Transverse colon (tissue), 4 donors: Measurements from ENCODE around the gene CPAMD8. TPM values are rescaled to one million over a fixed set of nuclear protein-coding genes. Genes with fewer than 3 reads are reported as not detected.

Experiments
- DNase-seq: peaks from one replicate; pipeline ENCODE4 v3.0.0-alpha.2; 2019
- H3K27ac ChIP-seq, 4 donors: fragments of 200-600 bp; sonication (generic); 2 replicates each; pipeline ENCODE4 v1.5.1; 2016 to 2018; ENCODE audit warnings: inconsistent platforms in 4 of 4
- H3K27me3 ChIP-seq: fragments of 200-600 bp; sonication (generic); 2 replicates; pipeline ENCODE4 v1.5.1; 2017; ENCODE audit warnings: inconsistent platforms
- H3K36me3 ChIP-seq, 4 donors: fragments of 200-600 bp; sonication (generic); 2 replicates each; pipeline ENCODE4 v1.5.1; 2017 to 2019; ENCODE audit warnings: inconsistent platforms in 4 of 4
- H3K4me1 ChIP-seq, 4 donors: fragments of 200-600 bp; sonication (generic); 2 replicates each; pipeline ENCODE4 v1.5.1; 2017 to 2020; ENCODE audit warnings: inconsistent platforms in 4 of 4
- H3K4me3 ChIP-seq, 4 donors: fragments of 200-600 bp; sonication (generic); 1 replicate in 1 of 4; 2 replicates in 3 of 4; pipeline versions ENCODE4 v1.5.1 to v1.6.1; 2017 to 2019; ENCODE audit warnings: inconsistent platforms in 4 of 4
- H3K9me3 ChIP-seq, 2 donors: fragments of 200-600 bp; sonication (generic); 2 replicates each; pipeline ENCODE4 v1.5.1; 2017 to 2019; ENCODE audit warnings: inconsistent platforms in 2 of 2
- EP300 ChIP-seq: sonication (generic); formaldehyde crosslinking; IDR thresholded peaks from one replicate; pipeline ENCODE4 v1.6.1; 2017; ENCODE audit warnings: antibody characterized with exemption, low read depth
- POLR2A ChIP-seq: fragments of 450-650 bp; IDR thresholded peaks from one replicate; pipeline ENCODE4 v1.6.1; 2016; ENCODE audit warnings: antibody characterized with exemption, mild to moderate bottlenecking, moderate library complexity
- POLR2AphosphoS5 ChIP-seq, 3 donors: sonication (generic); formaldehyde crosslinking; IDR thresholded peaks; one replicate each; pipeline ENCODE4 v1.6.1; 2016; ENCODE audit warnings: antibody characterized with exemption in 3 of 3
- WGBS, 2 donors: methylation state at CpG; one replicate each; pipeline ENCODE4 v1.1.5; 2018; ENCODE audit warnings: low coverage in 1 of 2; 5-methylcytosine and 5-hydroxymethylcytosine counted together
- in situ Hi-C, 4 donors: fragments of 200-750 bp; cut with MboI; loops; one replicate each; pipeline versions ENCODE4 v1.15.0 to v1.15.1; 2017; ENCODE audit warnings: low sequenced_read_pairs in 3 of 4, low pct_ligation_motif_present in 1 of 4, low pct_unique_long_range_greater_than_20kb in 1 of 4
- intact Hi-C: fragments of 100-400 bp; cut with DNase I; formaldehyde crosslinking; loops from one replicate; pipeline ENCODE4 v1.15.1; 2023; ENCODE audit warnings: low total_unique reads
- total RNA-seq, 4 donors: library from RNA; depleted of rRNA; stranded (reverse); fragments of >200 nt; gene quantifications; one replicate each; pipeline ENCODE4 v1.1.0, GENCODE V29; 2016
- TF ChIP-seq, protein P1 (sequence below), 5 experiments: fragments of 200-600 bp in 3 of 5; fragments of 450-650 bp in 2 of 5; sonication (generic) in 3 of 5; IDR thresholded peaks; 1 replicate in 2 of 5; 2 replicates in 3 of 5; pipeline ENCODE4 v1.5.1; 2016 to 2017; ENCODE audit warnings: antibody characterized with exemption in 5 of 5, inconsistent platforms in 3 of 5, mild to moderate bottlenecking in 2 of 5, moderate library complexity in 1 of 5

CPAMD8 gene
- total RNA-seq, 4 donors from 2014 or later, result 1.4 to 20.9 (median 7.7) TPM

GRCh38 chr19:16896146-16897028 is 130.2 kb downstream of the CPAMD8 start:
- intact Hi-C loops (no loop called here), in situ Hi-C loops (no loop called here)
- Histone ChIP-seq H3K4me3 (peak overlapping the region; percentile 43 to 57 (median 44)), H3K27me3 (no peaks in the 10 kb centered on the region), H3K27ac (peak overlapping the region; percentile 72 to 80 (median 78)), H3K4me1 (peaks cover 0 to 30% (median 11%) of the 10 kb centered on the region in 4 donors), H3K36me3 (no peaks in the 10 kb centered on the region), H3K9me3 (no peaks in the 10 kb centered on the region)
- WGBS, 2 donors, result 2% methylated on average over 32 of the region's 66 CpGs; no CpG with 5 or more reads in 1 of the 2 donors
- TF ChIP-seq POLR2A (peak; percentile 65), EP300 (no peak), POLR2AphosphoS5 (IDR thresholded peaks at IDR 0.05) (peak; percentile 44 to 60 (median 47))
- TF ChIP-seq, protein P1, sequence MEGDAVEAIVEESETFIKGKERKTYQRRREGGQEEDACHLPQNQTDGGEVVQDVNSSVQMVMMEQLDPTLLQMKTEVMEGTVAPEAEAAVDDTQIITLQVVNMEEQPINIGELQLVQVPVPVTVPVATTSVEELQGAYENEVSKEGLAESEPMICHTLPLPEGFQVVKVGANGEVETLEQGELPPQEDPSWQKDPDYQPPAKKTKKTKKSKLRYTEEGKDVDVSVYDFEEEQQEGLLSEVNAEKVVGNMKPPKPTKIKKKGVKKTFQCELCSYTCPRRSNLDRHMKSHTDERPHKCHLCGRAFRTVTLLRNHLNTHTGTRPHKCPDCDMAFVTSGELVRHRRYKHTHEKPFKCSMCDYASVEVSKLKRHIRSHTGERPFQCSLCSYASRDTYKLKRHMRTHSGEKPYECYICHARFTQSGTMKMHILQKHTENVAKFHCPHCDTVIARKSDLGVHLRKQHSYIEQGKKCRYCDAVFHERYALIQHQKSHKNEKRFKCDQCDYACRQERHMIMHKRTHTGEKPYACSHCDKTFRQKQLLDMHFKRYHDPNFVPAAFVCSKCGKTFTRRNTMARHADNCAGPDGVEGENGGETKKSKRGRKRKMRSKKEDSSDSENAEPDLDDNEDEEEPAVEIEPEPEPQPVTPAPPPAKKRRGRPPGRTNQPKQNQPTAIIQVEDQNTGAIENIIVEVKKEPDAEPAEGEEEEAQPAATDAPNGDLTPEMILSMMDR (IDR thresholded peaks at IDR 0.05), result no peak
- peak; percentile 37 for DNase-seq

DNA sequence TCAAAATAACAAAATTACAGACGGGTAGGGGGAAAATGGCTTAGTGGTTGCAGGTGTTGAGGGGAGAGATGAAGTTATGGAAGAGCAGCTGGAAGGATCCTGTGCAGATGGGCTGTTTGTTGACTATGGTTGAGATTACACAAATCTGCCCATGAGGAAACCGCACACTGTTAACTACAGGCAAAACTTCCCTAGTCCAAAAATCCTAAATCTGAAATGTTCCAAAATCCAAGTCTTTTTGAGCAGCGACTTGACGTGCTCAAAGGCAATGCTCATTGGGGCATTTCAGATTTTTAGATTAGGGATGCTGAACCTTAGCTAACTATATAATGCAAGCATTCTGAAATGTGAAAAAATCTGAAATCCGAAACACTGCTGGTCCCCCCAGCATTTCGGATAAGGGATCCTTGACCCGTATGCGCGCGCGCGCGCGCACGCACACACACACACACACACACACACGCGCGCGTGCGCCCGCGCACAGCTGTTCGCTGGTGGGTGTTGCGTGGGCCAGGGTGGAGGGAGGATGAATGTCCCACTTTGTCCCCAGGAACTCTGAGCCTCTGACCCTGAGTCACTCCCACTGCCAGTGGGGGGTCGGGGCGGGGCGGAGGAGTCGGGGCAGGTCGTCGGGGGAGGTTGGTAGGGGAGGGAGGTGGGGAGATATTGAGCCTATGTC is 131.0 kb downstream of the CPAMD8 start:
- TF ChIP-seq POLR2AphosphoS5 (IDR thresholded peaks at IDR 0.05), result no peak
- TF ChIP-seq EP300, result no peak
- TF ChIP-seq, protein P1 (IDR thresholded peaks at IDR 0.05), result no peak
- no peak for TF ChIP-seq POLR2A
- DNase-seq, result no peak
- Histone ChIP-seq H3K36me3 (no peaks in the 10 kb centered on the region), H3K27ac (peak overlapping the region; percentile 72 to 80 (median 78)), H3K27me3 (no peaks in the 10 kb centered on the region), H3K4me1 (peaks cover 0 to 30% (median 11%) of the 10 kb centered on the region in 4 donors), H3K9me3 (no peaks in the 10 kb centered on the region), H3K4me3 (peak overlapping the region in 3 of 4 donors; percentile 43 to 57 (median 44))
- in situ Hi-C loops (no loop called here), intact Hi-C loops (no loop called here)
- 67 to 75% methylated on average over 2 to 30 of the region's 30 CpGs for WGBS, 2 donors

DNA sequence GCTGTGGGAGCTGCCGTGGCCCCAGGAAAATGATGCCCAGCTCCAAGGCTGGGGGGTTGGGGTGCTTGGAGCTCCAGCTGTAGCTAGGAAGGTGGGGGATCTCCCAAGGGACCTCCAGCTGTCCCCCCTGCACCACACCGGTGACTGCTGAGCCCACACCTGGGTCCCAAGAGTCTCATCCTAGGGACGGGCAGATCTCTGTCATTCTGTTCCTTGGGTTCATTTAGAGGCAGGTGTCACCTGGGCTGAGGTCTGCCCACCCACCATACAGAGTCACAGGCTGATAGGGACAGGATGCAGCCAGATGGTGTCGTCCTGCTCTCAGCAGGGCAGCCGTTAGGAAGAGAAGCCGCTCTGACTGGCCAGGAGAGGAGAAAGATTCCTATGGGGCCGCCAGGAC is 132.5 kb downstream of the CPAMD8 start:
- in situ Hi-C loops, result no loop called here
- no peak for DNase-seq
- intact Hi-C loops, result no loop called here
- H3K27ac ChIP-seq, result peak overlapping the region in 3 of 4 donors; percentile 18 to 53 (median 39)
- 69% methylated on average over 7 of the region's 7 CpGs; no CpG with 5 or more reads in 1 of the 2 donors for whole genome bisulfite sequencing, 2 donors
- H3K36me3 ChIP-seq, result no peaks in the 10 kb centered on the region
- H3K4me3 ChIP-seq, result no peak overlapping the region
- no peaks in the 10 kb centered on the region for H3K9me3 ChIP-seq
- no peak for TF ChIP-seq POLR2AphosphoS5 (IDR thresholded peaks at IDR 0.05)
- TF ChIP-seq EP300, result no peak
- TF ChIP-seq, protein P1 (IDR thresholded peaks at IDR 0.05), result no peak
- no peak for TF ChIP-seq POLR2A
- H3K4me1 ChIP-seq, result peaks cover 0 to 28% (median 13%) of the 10 kb centered on the region in 4 donors
- no peaks in the 10 kb centered on the region for H3K27me3 ChIP-seq

GRCh38 chr19:16893686-16893989 is 133.0 kb downstream of the CPAMD8 start:
- Histone ChIP-seq H3K4me3 (no peak overlapping the region), H3K27ac (peak overlapping the region; percentile 18 to 53 (median 44)), H3K27me3 (no peaks in the 10 kb centered on the region), H3K9me3 (no peaks in the 10 kb centered on the region), H3K36me3 (no peaks in the 10 kb centered on the region), H3K4me1 (peaks cover 0 to 31% (median 13%) of the 10 kb centered on the region in 4 donors)
- peak; percentile 40 for DNase-seq
- TF ChIP-seq POLR2AphosphoS5 (IDR thresholded peaks at IDR 0.05) (peak in 1 of 3 donors; percentile 21), POLR2A (no peak)
- intact Hi-C loops, result no loop called here
- 40 to 60% methylated on average over 4 to 14 of the region's 14 CpGs for WGBS, 2 donors
- in situ Hi-C loops, result no loop called here
